Measurements from ENCODE around the gene SHC1.

SHC1 gene

DNA sequence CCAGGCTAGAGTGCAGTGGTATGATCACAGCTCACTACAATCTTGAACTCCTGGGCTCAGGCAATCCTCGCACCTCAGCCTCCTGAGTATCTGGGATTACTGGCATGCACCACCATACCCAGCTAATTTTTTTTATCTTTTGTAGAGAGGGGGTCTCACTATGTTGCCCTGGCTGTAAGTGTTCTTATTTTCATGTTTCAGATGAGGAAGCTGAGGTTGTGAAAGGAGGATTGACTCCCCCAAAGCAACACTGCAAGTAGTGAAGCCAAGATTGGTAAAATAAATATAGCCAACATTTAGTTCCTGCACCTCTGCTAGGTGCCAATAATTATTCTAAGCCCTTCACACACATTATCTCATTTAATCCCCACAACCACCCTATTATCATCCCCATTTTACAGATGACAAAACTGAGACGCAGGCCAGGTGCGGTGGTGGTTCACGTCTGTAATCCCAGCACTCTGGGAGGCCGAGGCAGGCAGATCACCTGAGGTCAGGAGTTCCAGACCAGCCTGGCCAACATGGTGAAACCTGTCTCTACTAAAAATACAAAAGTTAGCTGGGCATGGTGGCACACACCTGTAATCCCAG, 36.1 kb downstream of the SHC1 start:
- Histone ChIP-seq H3K4ac (ENCODE audit: low read depth, low read length) (no peak overlapping the region), H3K56ac (ENCODE audit: low read length) (no peak overlapping the region), H3K4me2 (ENCODE audit: low read length) (no peak overlapping the region), H3K36me3 (ENCODE audit: control insufficient read depth, insufficient read depth, low read length) (no peaks in the 10 kb centered on the region), H2AK5ac (ENCODE audit: low read length) (no peak overlapping the region), H3K9ac (ENCODE audit: low read length) (no peak overlapping the region), H3K79me2 (ENCODE audit: control insufficient read depth, insufficient read depth, low read length) (no peaks in the 10 kb centered on the region), H3K79me1 (ENCODE audit: low read length) (no peaks in the 10 kb centered on the region), H3K27ac (ENCODE audit: low read depth, low read length) (no peak overlapping the region), H2BK15ac (replicated peaks; ENCODE audit: low read depth) (no peak overlapping the region), H2BK120ac (ENCODE audit: low read depth, low read length) (no peak overlapping the region), H3K23ac (ENCODE audit: low read length) (no peak overlapping the region), H3K4me3 (ENCODE audit: low read length) (no peak overlapping the region), H4K8ac (ENCODE audit: low read depth, low read length) (no peak overlapping the region), H2BK5ac (ENCODE audit: low read length) (no peak overlapping the region), H3K4me1 (ENCODE audit: control insufficient read depth, low read depth, low read length) (no peaks in the 10 kb centered on the region), H3K27me3 (ENCODE audit: insufficient read depth, low read length, poor library complexity) (no peaks in the 10 kb centered on the region), H4K5ac (ENCODE audit: low read length) (no peak overlapping the region), H3K18ac (ENCODE audit: low read length) (no peak overlapping the region)
- no peak for DNase-seq
- no CpG with 5 or more reads among the region's 5 CpGs for WGBS (ENCODE audit: extremely low coverage, insufficient coverage, low lambda C conversion rate)

- no peak overlapping the region for H2AK5ac ChIP-seq (ENCODE audit: low read length)
- H2BK5ac ChIP-seq (ENCODE audit: low read length): no peak overlapping the region
- no peaks in the 10 kb centered on the region for H3K4me1 ChIP-seq (ENCODE audit: control insufficient read depth, low read depth, low read length)
- H2BK15ac ChIP-seq (replicated peaks; ENCODE audit: low read depth): no peak overlapping the region
- H3K9ac ChIP-seq (ENCODE audit: low read length): no peak overlapping the region
- no peak overlapping the region for H3K56ac ChIP-seq (ENCODE audit: low read length)
- WGBS (ENCODE audit: extremely low coverage, insufficient coverage, low lambda C conversion rate): no CpG with 5 or more reads among the region's 11 CpGs
- H3K18ac ChIP-seq (ENCODE audit: low read length): no peak overlapping the region
- H4K5ac ChIP-seq (ENCODE audit: low read length): no peak overlapping the region
- DNase-seq: no peak
- H3K4me2 ChIP-seq (ENCODE audit: low read length): no peak overlapping the region
- H3K79me1 ChIP-seq (ENCODE audit: low read length): no peaks in the 10 kb centered on the region
- no peaks in the 10 kb centered on the region for H3K27me3 ChIP-seq (ENCODE audit: insufficient read depth, low read length, poor library complexity)
- no peak overlapping the region for H2BK120ac ChIP-seq (ENCODE audit: low read depth, low read length)
- H4K8ac ChIP-seq (ENCODE audit: low read depth, low read length): no peak overlapping the region
- no peaks in the 10 kb centered on the region for H3K79me2 ChIP-seq (ENCODE audit: control insufficient read depth, insufficient read depth, low read length)
- H3K4me3 ChIP-seq (ENCODE audit: low read length): no peak overlapping the region
- no peaks in the 10 kb centered on the region for H3K36me3 ChIP-seq (ENCODE audit: control insufficient read depth, insufficient read depth, low read length)
- H3K23ac ChIP-seq (ENCODE audit: low read length): no peak overlapping the region
- no peak overlapping the region for H3K4ac ChIP-seq (ENCODE audit: low read depth, low read length)
- H3K27ac ChIP-seq (ENCODE audit: low read depth, low read length): no peak overlapping the region
Observed at GRCh38 chr1:154931940-154932487, 38.5 kb downstream of the SHC1 start.

DNA sequence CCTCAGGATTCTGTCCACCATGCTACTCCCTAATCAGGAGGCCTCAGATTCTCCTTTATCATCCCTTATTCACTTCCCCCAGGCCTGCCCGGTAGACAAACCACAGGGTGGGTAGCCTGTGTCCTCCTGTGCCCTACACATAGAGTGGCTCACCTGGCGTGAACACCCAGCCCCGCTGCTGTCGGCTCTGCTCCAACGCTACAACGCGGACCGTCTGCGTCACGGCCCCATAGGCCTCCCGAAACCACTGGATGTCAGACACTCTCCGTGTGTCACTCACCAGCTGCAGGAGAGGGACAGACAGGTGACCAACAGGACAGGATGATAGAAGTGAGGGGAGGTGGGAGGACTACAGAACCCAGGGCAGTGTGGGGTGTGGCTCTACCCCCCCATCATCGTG, 44.3 kb downstream of the SHC1 start:
- Histone ChIP-seq H2BK5ac (ENCODE audit: low read length) (no peak overlapping the region), H2BK120ac (ENCODE audit: low read depth, low read length) (no peak overlapping the region), H2BK15ac (replicated peaks; ENCODE audit: low read depth) (no peak overlapping the region), H3K4me3 (ENCODE audit: low read length) (no peak overlapping the region), H2AK5ac (ENCODE audit: low read length) (no peak overlapping the region), H3K18ac (ENCODE audit: low read length) (no peak overlapping the region), H3K36me3 (ENCODE audit: control insufficient read depth, insufficient read depth, low read length) (peaks cover 1% of the 10 kb centered on the region), H3K79me2 (ENCODE audit: control insufficient read depth, insufficient read depth, low read length) (no peaks in the 10 kb centered on the region), H3K4ac (ENCODE audit: low read depth, low read length) (no peak overlapping the region), H3K79me1 (ENCODE audit: low read length) (no peaks in the 10 kb centered on the region), H3K9ac (ENCODE audit: low read length) (no peak overlapping the region), H3K56ac (ENCODE audit: low read length) (no peak overlapping the region), H3K27me3 (ENCODE audit: insufficient read depth, low read length, poor library complexity) (no peaks in the 10 kb centered on the region), H4K8ac (ENCODE audit: low read depth, low read length) (no peak overlapping the region), H3K4me2 (ENCODE audit: low read length) (no peak overlapping the region), H3K23ac (ENCODE audit: low read length) (no peak overlapping the region), H3K4me1 (ENCODE audit: control insufficient read depth, low read depth, low read length) (no peaks in the 10 kb centered on the region), H3K27ac (ENCODE audit: low read depth, low read length) (no peak overlapping the region), H4K5ac (ENCODE audit: low read length) (no peak overlapping the region)
- DNase-seq: no peak
- no CpG with 5 or more reads among the region's 13 CpGs for WGBS (ENCODE audit: extremely low coverage, insufficient coverage, low lambda C conversion rate)

DNA sequence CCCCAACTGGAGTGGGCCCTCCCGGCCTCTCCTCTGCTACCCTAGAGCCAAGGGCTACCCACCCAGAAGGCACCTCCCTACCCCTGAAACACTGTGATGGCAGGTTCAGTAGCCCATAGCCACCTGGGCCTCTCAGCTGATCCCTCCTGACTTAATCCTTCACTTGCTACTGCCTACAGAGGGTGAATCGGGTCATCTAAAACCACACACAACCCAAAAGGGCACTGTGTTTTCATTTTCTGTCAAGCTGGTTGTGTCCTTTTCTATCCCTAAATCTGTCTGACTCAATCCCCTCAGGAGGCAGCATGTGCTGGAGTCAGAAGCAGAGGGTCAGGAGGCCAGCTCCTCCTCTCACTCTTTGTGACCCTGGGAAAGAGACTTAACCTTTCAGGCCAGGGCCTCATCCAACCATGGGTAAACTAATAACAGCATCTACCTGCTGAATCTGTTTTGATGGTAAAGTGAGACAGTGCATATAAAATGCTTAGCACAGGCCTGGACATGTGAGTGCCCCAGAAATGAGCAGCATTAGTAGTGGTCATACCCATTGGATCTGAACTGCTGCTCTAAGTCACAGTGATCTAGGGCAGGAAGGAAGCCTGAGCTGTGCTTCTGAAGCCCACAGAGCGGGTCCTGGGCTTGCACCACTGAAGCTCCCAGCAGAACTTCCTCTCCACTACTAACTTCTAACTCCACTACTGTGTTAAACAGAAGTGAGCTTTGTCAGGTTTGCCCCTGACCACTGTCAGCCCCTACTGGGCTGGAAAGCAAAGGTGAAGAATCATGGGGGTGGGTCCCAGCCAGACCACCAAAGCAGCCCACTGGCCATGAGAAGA, 45.0 kb downstream of the SHC1 start:
- WGBS (ENCODE audit: extremely low coverage, insufficient coverage, low lambda C conversion rate): no CpG with 5 or more reads among the region's 3 CpGs
- no peak overlapping the region for H3K56ac ChIP-seq (ENCODE audit: low read length)
- no peak overlapping the region for H3K4me2 ChIP-seq (ENCODE audit: low read length)

DNA sequence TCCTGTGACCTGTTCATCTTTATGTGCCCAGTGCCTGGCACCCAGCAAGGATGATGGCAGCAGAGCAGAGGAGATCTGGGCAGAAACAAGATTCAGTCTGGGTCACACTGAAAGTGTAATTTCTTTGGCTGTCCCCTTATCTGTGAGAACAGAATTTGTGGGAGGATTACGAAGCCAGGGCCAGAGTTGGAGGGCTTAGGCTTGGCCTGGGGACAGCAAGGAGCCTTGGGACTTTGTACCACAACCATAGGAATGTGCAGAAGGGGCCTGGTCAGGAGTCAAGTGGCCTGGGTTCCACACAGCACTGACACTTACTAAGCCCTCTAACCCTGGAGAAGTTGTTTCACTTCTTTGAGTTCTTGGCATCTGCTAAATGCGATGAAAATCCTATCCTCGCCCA, 46.9 kb downstream of the SHC1 start:
- H3K36me3 ChIP-seq (ENCODE audit: control insufficient read depth, insufficient read depth, low read length): peaks cover 1% of the 10 kb centered on the region
- no CpG with 5 or more reads among the region's 3 CpGs for WGBS (ENCODE audit: extremely low coverage, insufficient coverage, low lambda C conversion rate)
- H3K4me3 ChIP-seq (ENCODE audit: low read length): no peak overlapping the region

More for the DNA sequence above, 45.0 kb downstream of the SHC1 start:
- DNase-seq: no peak
- Histone ChIP-seq H3K18ac (ENCODE audit: low read length) (no peak overlapping the region), H3K4ac (ENCODE audit: low read depth, low read length) (no peak overlapping the region), H3K27me3 (ENCODE audit: insufficient read depth, low read length, poor library complexity) (no peaks in the 10 kb centered on the region), H2BK120ac (ENCODE audit: low read depth, low read length) (no peak overlapping the region), H3K27ac (ENCODE audit: low read depth, low read length) (no peak overlapping the region), H4K8ac (ENCODE audit: low read depth, low read length) (no peak overlapping the region), H4K5ac (ENCODE audit: low read length) (no peak overlapping the region), H3K4me3 (ENCODE audit: low read length) (no peak overlapping the region), H2BK5ac (ENCODE audit: low read length) (no peak overlapping the region), H3K79me1 (ENCODE audit: low read length) (no peaks in the 10 kb centered on the region), H3K23ac (ENCODE audit: low read length) (no peak overlapping the region), H3K79me2 (ENCODE audit: control insufficient read depth, insufficient read depth, low read length) (no peaks in the 10 kb centered on the region), H3K36me3 (ENCODE audit: control insufficient read depth, insufficient read depth, low read length) (peaks cover 1% of the 10 kb centered on the region), H2AK5ac (ENCODE audit: low read length) (no peak overlapping the region), H3K4me1 (ENCODE audit: control insufficient read depth, low read depth, low read length) (no peaks in the 10 kb centered on the region), H3K9ac (ENCODE audit: low read length) (no peak overlapping the region), H2BK15ac (replicated peaks; ENCODE audit: low read depth) (no peak overlapping the region)

More for the DNA sequence above, 46.9 kb downstream of the SHC1 start:
- no peak overlapping the region for H3K9ac ChIP-seq (ENCODE audit: low read length)
- H3K4me1 ChIP-seq (ENCODE audit: control insufficient read depth, low read depth, low read length): no peaks in the 10 kb centered on the region
- H2BK120ac ChIP-seq (ENCODE audit: low read depth, low read length): no peak overlapping the region
- no peak overlapping the region for H3K4ac ChIP-seq (ENCODE audit: low read depth, low read length)
- H3K56ac ChIP-seq (ENCODE audit: low read length): no peak overlapping the region
- no peaks in the 10 kb centered on the region for H3K79me1 ChIP-seq (ENCODE audit: low read length)
- H3K23ac ChIP-seq (ENCODE audit: low read length): no peak overlapping the region
- H3K27ac ChIP-seq (ENCODE audit: low read depth, low read length): no peak overlapping the region
- no peak overlapping the region for H4K5ac ChIP-seq (ENCODE audit: low read length)
- H2BK15ac ChIP-seq (replicated peaks; ENCODE audit: low read depth): no peak overlapping the region
- DNase-seq: no peak
- H3K27me3 ChIP-seq (ENCODE audit: insufficient read depth, low read length, poor library complexity): no peaks in the 10 kb centered on the region
- H3K4me2 ChIP-seq (ENCODE audit: low read length): no peak overlapping the region
- no peaks in the 10 kb centered on the region for H3K79me2 ChIP-seq (ENCODE audit: control insufficient read depth, insufficient read depth, low read length)
- no peak overlapping the region for H3K18ac ChIP-seq (ENCODE audit: low read length)
- H4K8ac ChIP-seq (ENCODE audit: low read depth, low read length): no peak overlapping the region
- no peak overlapping the region for H2AK5ac ChIP-seq (ENCODE audit: low read length)
- no peak overlapping the region for H2BK5ac ChIP-seq (ENCODE audit: low read length)
